MV-4-11 (cell line): ENCODE data around the gene TMEM107.

ENCODE experiments used
- DNase-seq: peaks from one replicate; lab custom pipeline; 2025; lab: John Stamatoyannopoulos, UW

Gene TMEM107

GRCh38 chr17:8137645-8138373 lies 38.4 kb downstream of the TMEM107 start:
- DNase-seq, result no peak

GRCh38 chr17:8133941-8134340 lies 42.2 kb downstream of the TMEM107 start:
- DNase-seq, result no peak

- no peak for DNase-seq
Observed at GRCh38 chr17:8133399-8133798, 42.8 kb downstream of the TMEM107 start.

GRCh38 chr17:8131844-8132441 lies 44.2 kb downstream of the TMEM107 start:
- no peak for DNase-seq

DNA sequence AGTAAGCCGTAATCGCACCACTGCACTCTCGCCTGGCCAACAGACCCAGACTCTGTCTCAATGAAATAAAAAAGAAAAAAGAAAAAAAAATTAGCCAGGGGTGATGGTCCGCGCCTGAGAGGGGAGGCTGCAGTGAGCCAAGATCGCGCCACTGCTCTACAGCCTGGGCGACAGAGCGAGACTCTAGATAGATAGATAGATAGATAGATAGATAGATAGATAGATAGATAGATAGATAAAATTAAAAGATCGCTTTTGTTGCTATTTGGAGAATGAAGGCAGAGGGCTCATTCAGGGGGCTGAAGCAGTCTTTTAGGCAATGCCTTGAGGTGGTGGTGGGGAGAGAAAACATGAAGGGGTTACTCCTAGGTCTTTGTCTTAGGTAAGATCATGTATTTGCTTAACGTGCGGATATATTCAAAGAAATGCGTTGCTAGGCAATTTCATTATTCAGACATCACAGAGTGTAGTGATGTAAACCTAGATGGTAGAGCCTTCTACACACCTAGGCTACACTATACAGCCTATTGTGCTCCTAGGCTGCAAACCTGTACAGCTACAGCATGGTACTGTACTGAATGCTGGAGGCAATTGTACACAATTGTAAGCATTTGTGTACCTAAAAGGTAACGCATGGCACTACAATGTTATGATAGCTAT lies 47.9 kb downstream of the TMEM107 start:
- no peak for DNase-seq

DNA sequence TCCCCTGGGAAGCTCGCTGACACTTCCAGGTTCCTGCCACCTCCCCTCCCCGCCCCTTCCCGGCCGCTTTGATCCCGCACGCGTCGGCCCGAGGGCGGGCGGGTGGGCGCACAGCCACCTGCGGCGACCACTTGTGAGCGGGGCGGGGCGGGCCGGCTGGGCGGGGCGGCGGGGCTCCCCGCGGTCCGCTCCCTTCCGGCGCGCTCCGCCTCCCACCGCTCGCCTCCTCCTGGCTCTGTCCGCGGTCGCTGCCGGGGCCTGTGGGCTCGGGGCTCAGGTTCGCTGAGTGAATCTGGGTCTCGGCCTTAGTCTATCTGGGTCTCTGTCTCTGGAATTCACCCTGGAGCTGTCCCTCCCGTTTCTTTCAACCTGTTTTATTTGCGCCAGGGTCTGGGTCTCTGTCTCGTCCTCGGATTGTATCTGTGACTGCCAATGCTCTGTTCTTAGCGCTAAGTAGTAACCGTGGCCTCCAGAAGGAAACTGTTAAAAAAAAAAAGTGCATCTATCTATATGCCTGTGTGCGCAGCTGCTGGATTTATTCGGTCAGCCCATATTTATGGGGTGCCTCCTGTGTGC lies 49.6 kb downstream of the TMEM107 start:
- no peak for DNase-seq

DNA sequence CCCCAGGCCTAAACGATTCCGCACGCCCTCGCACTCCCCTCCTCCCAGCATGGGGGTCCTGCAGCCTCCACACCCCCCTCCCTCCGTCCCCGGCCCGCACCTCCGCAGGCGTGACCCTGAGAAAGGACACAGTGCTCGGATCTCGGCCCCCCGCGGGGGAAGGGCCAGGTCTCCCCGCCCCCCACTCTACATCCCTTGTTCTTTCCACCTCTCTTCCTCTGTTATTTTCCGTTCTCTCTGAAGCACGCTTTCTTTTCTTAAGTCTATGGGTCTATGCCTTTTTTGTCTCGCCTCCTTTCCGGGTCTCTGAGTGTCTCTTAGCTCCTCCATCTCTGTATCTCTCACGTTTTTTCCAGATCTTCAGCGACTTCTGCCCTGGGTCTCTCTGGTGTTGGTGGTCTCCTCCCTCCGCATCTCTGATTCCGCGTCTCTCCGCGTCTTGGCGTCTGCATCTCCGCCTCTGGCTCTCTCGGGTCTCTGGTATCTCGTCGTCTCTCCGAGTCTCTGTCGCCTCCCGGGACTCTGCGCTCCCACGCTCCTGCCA lies 50.2 kb downstream of the TMEM107 start:
- no peak for DNase-seq

DNA sequence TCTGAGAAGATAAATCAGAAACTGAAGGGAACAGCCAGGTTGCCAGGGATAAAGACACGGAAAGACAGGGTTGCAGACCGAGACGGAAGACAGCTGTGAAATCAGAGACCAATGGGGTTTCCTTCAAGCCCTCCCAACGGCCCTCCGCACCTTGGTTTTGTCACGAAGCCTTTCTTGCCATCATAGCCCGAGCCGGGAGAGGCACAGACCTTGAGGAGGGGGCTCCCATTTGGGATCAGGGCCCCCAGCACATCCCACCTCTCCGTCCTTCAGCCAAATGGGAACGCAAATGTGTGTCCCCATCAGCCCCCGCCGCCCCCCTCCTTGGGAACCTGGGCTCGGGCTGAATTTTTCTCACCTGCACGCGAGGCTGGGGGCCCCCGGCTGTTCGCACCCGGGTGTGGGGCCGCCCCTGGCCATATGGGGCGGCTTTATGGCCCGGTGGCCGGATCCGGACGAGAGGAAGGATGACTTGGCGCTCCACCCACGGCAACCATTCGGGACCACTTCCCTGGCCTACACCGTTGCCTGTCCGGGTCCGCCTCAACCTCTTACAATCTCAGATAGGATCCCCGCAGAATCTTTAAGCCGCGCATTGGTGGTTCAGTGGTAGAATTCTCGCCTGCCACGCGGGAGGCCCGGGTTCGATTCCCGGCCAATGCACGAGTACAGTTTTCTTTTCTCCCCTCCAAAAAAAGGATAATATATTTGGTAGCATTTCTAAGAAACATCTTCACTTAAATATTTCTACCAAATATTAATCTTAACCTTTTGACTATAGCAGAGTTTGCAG lies 50.8 kb downstream of the TMEM107 start:
- peak; percentile 67 for DNase-seq

DNA sequence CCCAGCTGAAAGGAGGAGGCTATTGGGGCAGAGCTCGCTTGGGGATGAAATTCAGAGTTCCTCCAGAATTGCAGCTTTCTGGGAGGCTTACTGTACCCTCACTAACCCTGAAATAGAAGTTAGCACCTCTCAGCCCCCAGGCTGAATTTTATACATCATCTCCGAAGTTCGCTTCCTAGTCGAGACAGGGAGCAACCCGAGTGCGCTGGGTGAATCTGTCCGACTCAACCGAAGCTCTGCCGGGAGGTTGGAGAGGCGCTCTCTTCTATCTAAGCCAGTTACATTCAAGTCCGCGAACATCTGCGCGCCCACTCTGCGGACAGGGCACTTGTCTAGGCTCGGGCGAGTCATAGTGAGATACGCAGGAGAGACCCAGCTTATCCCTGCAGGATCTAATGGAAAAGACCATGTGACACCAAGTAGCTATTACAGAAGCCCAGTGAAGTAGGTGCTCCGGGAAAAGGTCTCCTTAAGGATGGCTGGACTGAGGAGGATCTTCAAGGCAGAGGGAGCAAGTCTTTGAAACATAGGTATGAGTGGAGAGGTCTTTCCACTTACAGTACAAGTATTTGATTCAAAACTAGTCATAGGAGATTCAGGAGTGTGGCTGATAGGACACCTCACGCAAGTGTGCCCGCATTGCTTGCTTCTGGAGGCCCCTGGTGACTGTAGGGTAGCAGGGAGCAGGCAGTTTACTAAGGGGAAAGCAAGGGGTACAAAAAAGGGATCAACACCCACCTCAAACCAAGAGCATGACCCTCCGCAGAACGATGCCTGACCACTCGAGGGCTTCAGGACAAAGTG lies 51.6 kb downstream of the TMEM107 start:
- DNase-seq, result no peak

DNA sequence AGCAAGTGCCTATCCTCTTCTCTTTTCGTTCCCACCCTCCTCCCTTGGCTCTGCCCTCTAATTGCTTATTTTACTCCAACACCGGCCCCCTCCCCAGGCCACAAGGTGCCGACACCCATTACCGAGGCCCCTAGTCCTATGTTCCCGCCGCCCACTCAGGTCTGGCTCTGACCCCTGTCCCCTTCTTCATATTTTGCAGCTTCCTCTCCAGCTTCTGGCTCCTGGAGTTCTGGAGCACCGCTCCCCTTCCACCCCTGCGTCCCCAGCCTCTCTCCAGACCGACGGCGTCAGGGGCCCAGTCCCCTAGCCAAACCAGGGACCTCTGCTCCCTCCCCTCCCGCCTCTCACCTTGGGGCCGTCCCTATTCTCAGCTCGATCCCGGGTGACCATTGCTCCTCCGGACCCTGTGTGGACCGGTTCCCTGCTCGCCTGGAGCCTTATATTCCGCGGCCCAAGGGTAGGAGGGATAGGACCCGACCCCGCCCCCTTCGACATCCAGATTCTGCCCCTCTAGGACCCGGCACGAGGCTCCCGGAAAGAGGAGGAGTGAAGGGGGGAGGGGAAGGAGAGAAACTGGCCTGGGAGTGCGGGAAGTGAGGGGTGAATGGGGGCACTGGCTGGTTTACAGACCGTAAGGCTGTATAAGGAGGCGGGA lies 52.4 kb downstream of the TMEM107 start, which contains the start of gene HES7:
HES7 (minus strand) TSS at position 412 of the 655 bp plus-strand sequence; CDS start at position 390, 22 bp downstream.
- no peak for DNase-seq

GRCh38 chr17:8122924-8123694 lies 53.1 kb downstream of the TMEM107 start:
- DNase-seq, result no peak
